MM.1S (cell line): ENCODE results near the gene MEFV.

ENCODE experiments used
- DNase-seq: peaks from one replicate; pipeline ENCODE4 v3.0.0-alpha.2; 2015
- H2AFZ ChIP-seq: fragments of 300-600 bp; sonication (generic); 2 replicates; pipeline ENCODE4 v1.6.0; 2016; ENCODE audit warnings: antibody characterized with exemption, low read length
- H3F3A ChIP-seq: fragments of 300-600 bp; sonication (generic); 2 replicates; pipeline ENCODE4 v1.6.1; 2016; ENCODE audit warnings: mild to moderate bottlenecking, antibody characterized with exemption, low read length, moderate library complexity, mixed read lengths; ENCODE audit not compliant: insufficient read depth
- H3K27ac ChIP-seq: fragments of 300-600 bp; sonication (generic); 2 replicates; pipeline ENCODE4 v1.5.1; 2016; ENCODE audit warnings: mild to moderate bottlenecking, low read length
- H3K27me3 ChIP-seq: fragments of 300-600 bp; sonication (generic); replicated peaks from 2 replicates; pipeline ENCODE4 v1.6.0; 2016; ENCODE audit warnings: low read length; ENCODE audit not compliant: insufficient read depth
- H3K36me3 ChIP-seq: fragments of 300-600 bp; sonication (generic); replicated peaks from 2 replicates; pipeline ENCODE4 v1.6.1; 2016; ENCODE audit warnings: mild to moderate bottlenecking, low read length, mixed read lengths; ENCODE audit not compliant: insufficient read depth
- H3K4me1 ChIP-seq: fragments of 300-600 bp; sonication (generic); 2 replicates; pipeline ENCODE4 v1.6.1; 2016; ENCODE audit warnings: low read length, mixed read lengths
- H3K4me2 ChIP-seq: fragments of 300-600 bp; sonication (generic); 2 replicates; pipeline ENCODE4 v1.6.0; 2016; ENCODE audit warnings: low read depth, low read length
- H3K4me3 ChIP-seq: fragments of 300-600 bp; sonication (generic); 2 replicates; pipeline ENCODE4 v1.5.1; 2016; ENCODE audit warnings: low read length, mixed read lengths
- H3K79me2 ChIP-seq: fragments of 300-600 bp; sonication (generic); 2 replicates; pipeline ENCODE4 v1.6.1; 2016; ENCODE audit warnings: mixed run types, low read length, mixed read lengths
- H3K9ac ChIP-seq: fragments of 300-600 bp; sonication (generic); 2 replicates; pipeline ENCODE4 v1.6.1; 2016; ENCODE audit warnings: low read length, mixed read lengths
- H3K9me2 ChIP-seq: fragments of 300-600 bp; sonication (generic); replicated peaks from 2 replicates; pipeline ENCODE4 v1.6.1; 2016; ENCODE audit warnings: mild to moderate bottlenecking, low read length, mixed read lengths; ENCODE audit not compliant: insufficient read depth
- H3K9me3 ChIP-seq: fragments of 300-600 bp; sonication (generic); replicated peaks from 2 replicates; pipeline ENCODE4 v1.6.1; 2016; ENCODE audit warnings: mild to moderate bottlenecking, low read length, mixed read lengths; ENCODE audit not compliant: insufficient read depth
- H4K20me1 ChIP-seq: fragments of 300-600 bp; sonication (generic); 2 replicates; pipeline ENCODE4 v1.6.1; 2016; ENCODE audit warnings: mild to moderate bottlenecking, low read length, moderate library complexity, mixed read lengths; ENCODE audit not compliant: insufficient read depth
- EZH2 ChIP-seq: fragments of 300-600 bp; sonication (generic); optimal IDR thresholded peaks from 2 replicates; pipeline ENCODE3; 2017; ENCODE audit warnings: low read depth, mild to moderate bottlenecking, antibody characterized with exemption, low read length, mixed read lengths
- EZH2phosphoT487 ChIP-seq: fragments of 300-600 bp; sonication (generic); IDR thresholded peaks from 2 replicates; pipeline ENCODE4 v1.6.1; 2018; ENCODE audit warnings: antibody characterized with exemption, low read length
- TF ChIP-seq, protein P1 (sequence below): fragments of 300-600 bp; sonication (generic); IDR thresholded peaks from 2 replicates; pipeline ENCODE4 v1.5.1; 2016; ENCODE audit warnings: antibody characterized with exemption, low read length, mixed read lengths

Gene MEFV

DNA sequence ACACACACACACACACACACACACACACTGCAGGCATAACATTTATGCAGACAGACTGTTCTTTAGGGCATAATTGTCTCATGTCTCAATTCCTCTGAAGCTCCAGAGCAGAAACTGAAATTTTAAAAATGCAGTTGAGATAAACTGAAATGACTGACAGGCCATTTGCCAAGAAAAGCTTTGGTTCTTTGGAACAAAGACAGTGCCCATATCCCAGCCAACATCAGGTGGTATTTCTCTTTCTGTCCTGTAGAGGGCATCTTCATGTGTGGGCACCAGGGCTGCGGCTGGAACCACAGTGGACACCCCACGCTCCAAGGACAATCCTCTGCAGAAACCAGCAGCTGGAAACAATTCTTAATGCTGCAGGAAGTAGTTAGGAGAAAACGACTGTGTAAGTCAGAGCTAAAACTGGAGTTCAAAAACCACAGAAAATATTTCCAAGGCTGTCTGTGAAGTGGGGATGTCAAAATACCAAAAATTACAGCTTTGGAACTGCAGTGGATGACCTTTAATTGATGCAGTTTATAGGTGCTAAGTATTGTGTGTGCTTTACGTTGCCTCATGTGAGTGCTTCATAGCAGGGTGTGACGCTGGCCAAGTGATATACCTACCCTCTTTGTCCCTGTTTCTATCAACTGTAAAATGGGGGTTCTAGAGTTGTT, 10.6 kb upstream of the MEFV start:
- TF ChIP-seq EZH2 (no peak), EZH2phosphoT487 (no peak)
- TF ChIP-seq, protein P1, sequence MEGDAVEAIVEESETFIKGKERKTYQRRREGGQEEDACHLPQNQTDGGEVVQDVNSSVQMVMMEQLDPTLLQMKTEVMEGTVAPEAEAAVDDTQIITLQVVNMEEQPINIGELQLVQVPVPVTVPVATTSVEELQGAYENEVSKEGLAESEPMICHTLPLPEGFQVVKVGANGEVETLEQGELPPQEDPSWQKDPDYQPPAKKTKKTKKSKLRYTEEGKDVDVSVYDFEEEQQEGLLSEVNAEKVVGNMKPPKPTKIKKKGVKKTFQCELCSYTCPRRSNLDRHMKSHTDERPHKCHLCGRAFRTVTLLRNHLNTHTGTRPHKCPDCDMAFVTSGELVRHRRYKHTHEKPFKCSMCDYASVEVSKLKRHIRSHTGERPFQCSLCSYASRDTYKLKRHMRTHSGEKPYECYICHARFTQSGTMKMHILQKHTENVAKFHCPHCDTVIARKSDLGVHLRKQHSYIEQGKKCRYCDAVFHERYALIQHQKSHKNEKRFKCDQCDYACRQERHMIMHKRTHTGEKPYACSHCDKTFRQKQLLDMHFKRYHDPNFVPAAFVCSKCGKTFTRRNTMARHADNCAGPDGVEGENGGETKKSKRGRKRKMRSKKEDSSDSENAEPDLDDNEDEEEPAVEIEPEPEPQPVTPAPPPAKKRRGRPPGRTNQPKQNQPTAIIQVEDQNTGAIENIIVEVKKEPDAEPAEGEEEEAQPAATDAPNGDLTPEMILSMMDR, result peak; percentile 31
- DNase-seq, result no peak

DNA sequence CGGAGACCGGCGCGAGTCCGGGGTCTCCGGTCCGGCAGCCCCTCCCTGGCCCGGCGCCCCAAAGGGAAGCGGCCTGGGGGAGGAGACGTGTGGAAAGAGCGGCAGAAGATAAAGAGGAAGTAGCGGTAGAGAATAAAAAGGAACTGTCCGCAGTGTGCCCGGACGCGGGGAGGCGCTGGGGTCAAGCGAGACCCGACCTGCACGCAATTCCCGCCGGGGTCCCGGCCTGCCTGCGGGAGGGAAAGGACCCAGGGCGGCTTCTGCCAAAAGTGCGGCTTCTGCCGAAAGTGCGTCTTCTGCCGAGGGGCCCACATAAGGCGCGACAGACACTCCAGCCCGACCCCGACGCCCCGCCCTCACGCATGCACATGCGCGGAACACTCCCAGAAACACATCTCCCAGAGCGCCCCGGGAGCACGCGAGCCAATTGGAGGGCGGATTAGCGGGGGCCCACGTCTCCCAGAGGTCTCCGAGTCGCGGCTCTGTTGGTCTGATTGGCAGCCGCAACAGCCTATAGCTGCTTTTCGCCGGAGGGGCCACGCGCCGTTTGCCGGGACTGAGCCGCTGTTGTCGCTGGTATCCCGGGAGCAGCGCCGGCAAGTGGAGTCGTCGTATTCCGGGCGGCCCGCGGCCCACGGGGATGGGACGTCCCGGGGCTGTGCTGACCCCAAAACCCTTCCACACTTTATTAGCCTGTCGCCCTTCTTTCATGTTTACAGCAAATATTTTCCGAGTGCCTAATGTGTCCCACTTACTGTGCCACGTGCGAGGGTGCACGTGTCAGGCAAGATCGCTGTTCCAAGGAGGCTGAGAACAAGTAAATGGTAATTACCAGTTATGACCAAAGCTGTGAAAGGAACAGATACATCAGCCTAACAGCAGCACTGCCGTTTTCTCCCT, 8.0 kb upstream of the MEFV start:
- Histone ChIP-seq H3K4me1 (0 out of 2 replicates have a peak, but pooled peaks cover 3% of the 10 kb centered on the region), H2AFZ (peak overlapping the region; percentile 92), H3K79me2 (no peaks in the 10 kb centered on the region), H3K9ac (peak overlapping the region; percentile 71), H4K20me1 (no peaks in the 10 kb centered on the region), H3F3A (peaks cover 10% of the 10 kb centered on the region), H3K36me3 (no peaks in the 10 kb centered on the region), H3K9me3 (no peaks in the 10 kb centered on the region), H3K4me2 (peak overlapping the region; percentile 84), H3K27me3 (peaks cover 2% of the 10 kb centered on the region; the same call in 1 of the 2 replicates), H3K27ac (peak overlapping the region; percentile 80; the same call in 1 of the 2 replicates), H3K9me2 (no peaks in the 10 kb centered on the region), H3K4me3 (peak overlapping the region; percentile 80)
- no peak for TF ChIP-seq EZH2phosphoT487
- TF ChIP-seq, protein P1, result peak; percentile 37
- peak; percentile 97 for DNase-seq

More for the DNA sequence above, 10.6 kb upstream of the MEFV start:
- Histone ChIP-seq H3K4me3 (no peak overlapping the region), H3F3A (peaks cover 10% of the 10 kb centered on the region), H4K20me1 (no peaks in the 10 kb centered on the region), H3K9ac (no peak overlapping the region), H3K4me2 (no peak overlapping the region), H3K36me3 (no peaks in the 10 kb centered on the region), H3K27me3 (no peaks in the 10 kb centered on the region), H3K27ac (no peak overlapping the region), H3K4me1 (0 out of 2 replicates have a peak, but pooled peaks cover 3% of the 10 kb centered on the region), H3K9me2 (no peaks in the 10 kb centered on the region), H3K79me2 (no peaks in the 10 kb centered on the region), H3K9me3 (no peaks in the 10 kb centered on the region), H2AFZ (no peak overlapping the region)

DNA sequence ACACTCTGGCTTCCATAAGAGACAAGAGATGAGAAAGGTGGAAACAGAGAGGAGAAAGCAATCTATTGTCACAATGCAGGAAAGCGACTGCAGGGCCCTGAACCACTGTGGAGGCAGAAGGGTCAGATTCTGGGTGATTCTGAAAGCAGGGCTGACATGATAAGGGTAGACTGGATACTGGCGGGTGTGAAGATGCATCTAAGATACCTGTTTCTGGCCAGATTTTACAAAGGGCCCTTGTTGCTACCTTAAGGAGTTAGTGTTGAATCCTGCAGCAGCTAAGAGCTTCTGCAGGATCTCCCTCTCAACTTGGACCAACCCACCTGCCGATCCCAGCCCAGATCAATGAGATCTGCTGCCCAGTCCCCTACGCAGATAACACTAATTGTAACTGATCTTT, 6.1 kb upstream of the MEFV start:
- no peak overlapping the region for H3K4me3 ChIP-seq
- H2AFZ ChIP-seq, result no peak overlapping the region
- H3K9me2 ChIP-seq, result no peaks in the 10 kb centered on the region
- H3K9me3 ChIP-seq, result no peaks in the 10 kb centered on the region
- no peaks in the 10 kb centered on the region for H3K36me3 ChIP-seq
- no peak overlapping the region for H3K4me2 ChIP-seq
- no peak for DNase-seq
- H3F3A ChIP-seq, result peaks cover 10% of the 10 kb centered on the region
- H3K9ac ChIP-seq, result no peak overlapping the region
- no peaks in the 10 kb centered on the region for H3K79me2 ChIP-seq
- peaks cover 19% of the 10 kb centered on the region; the same call in 1 of the 2 replicates for H3K27me3 ChIP-seq
- 0 out of 2 replicates have a peak, but pooled peaks cover 3% of the 10 kb centered on the region for H3K4me1 ChIP-seq
- TF ChIP-seq, protein P1, result no peak
- TF ChIP-seq EZH2phosphoT487 (no peak), EZH2 (no peak)
- no peak overlapping the region for H3K27ac ChIP-seq
- no peaks in the 10 kb centered on the region for H4K20me1 ChIP-seq
